GM18858 (cell line): ENCODE results near the gene GNRH2.
"Not testable (repeated sequence)": the region's sequence is repeated elsewhere in the genome, so short reads cannot be mapped to it uniquely, and the experiment has no call there.

Experiments used
- ATAC-seq: cut with Tn5 transposase; IDR thresholded peaks from one replicate; pipeline ENCODE4 v1.9.1; 2021; ENCODE audit not compliant: unreplicated experiment

GNRH2 gene, protein sequence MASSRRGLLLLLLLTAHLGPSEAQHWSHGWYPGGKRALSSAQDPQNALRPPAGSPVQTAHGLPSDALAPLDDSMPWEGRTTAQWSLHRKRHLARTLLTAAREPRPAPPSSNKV

DNA sequence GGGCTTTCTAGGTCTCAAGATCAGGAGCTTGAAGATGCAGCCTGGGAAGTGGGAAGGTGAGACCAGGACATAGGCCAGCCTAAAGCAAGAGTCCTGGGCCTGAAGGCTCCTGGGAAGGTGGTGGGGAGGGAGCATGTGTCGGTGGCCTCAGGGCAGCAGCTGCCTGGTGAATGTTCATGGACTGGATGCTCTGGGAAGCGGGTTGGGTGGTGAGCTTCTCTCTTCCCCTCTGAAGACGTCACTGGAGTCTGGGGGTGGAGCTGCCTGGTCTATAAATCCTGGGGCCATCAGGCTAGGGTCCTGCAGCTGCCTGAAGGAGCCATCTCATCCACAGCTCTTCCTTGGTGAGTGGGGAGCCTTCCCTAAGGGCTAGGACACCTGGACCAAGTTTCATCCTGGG lies at the start of gene GNRH2:
Gene GNRH2, plus strand, starts transcription at position 301 of the 400 bp plus-strand sequence. CDS start 793 bp downstream, outside the sequence.
- ATAC-seq, result no peak

DNA sequence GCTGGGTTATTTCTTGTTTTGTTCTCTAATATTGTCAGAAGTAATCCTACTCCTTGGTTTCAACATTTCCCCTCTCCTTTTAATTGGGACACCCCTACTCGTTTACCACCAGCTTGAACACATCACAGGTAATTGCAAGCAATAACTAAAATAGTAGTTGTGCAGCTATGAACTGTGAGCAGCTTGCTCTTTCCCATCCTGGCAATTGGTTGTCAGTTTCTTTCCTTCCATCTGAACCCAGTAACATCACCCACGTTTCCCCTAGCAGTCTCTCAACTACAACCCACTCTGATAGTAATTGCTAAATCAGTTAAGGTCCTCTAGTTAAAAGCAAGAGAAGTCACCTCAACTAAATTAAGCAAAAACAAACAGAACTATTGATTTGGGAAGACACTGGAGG lies 47.6 kb upstream of the GNRH2 start:
- no peak for ATAC-seq

DNA sequence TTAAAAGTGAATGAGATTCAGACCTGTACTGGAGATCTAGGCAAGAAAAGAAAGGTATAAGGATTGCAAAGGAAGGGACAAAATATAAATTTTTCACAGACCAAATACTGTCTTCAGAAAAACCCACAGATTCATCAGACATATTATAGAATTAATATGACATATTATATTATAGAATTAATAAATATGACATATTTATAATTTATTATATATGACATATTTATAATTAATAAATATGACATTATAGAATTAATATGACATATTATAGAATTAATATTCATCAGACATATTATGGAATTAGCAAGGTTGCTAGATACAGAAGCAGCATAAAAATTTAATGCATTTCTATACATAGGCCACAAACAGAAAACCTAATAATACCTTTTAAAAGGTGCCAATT lies 44.7 kb upstream of the GNRH2 start:
- no peak for ATAC-seq

- no peak for ATAC-seq
Measured at GRCh38 chr20:3000852-3001523, 42.4 kb upstream of the GNRH2 start.

GRCh38 chr20:3003416-3003815 lies 40.0 kb upstream of the GNRH2 start:
- no peak for ATAC-seq

GRCh38 chr20:3010985-3011723 lies 32.3 kb upstream of the GNRH2 start:
- no peak for ATAC-seq

- no peak for ATAC-seq
Measured at GRCh38 chr20:3011752-3012151, 31.7 kb upstream of the GNRH2 start.

- no peak for ATAC-seq
Measured at GRCh38 chr20:3013771-3014170, 29.7 kb upstream of the GNRH2 start.

- no peak for ATAC-seq
Measured at GRCh38 chr20:3014179-3014578, 29.2 kb upstream of the GNRH2 start.

DNA sequence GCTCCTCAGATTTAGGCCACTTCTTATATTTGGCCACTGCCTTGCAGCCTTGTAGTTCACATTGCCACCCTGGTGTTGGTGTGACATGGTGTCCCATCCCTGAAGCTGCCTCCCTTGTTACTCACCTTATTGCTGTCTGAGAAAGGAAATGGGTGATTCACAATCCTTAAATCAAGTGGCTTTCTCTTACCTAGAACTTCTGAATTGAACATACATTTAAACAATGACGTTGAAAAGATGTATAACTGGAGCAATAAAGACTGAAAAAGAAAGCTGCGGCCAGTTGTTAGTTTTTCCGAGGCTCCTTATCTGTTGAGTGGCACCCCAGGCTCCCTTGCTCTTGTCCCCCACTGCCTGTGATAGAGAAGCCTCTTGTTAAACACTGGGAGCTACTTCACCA lies 28.8 kb upstream of the GNRH2 start:
- no peak for ATAC-seq

- not testable (repeated sequence) for ATAC-seq
Measured at GRCh38 chr20:3015302-3015701, 28.1 kb upstream of the GNRH2 start.

DNA sequence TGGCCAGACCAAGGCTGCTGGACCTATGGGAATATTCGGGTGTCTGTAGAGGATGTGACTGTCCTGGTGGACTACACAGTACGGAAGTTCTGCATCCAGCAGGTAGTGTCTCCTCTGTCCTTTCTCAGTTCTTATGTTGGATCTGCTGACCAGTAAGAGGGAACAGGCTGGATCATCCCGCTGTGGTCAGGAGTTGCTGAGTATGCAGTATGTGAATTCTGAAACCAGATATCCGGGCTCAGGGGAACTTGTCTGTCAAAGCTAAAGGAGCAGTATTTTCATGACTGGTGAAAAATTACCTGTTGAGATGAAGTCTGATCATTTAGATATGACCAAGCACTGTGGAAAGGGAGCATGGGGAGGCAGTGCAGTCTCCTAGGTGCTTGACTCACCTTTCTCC lies 22.1 kb upstream of the GNRH2 start:
- no peak for ATAC-seq

DNA sequence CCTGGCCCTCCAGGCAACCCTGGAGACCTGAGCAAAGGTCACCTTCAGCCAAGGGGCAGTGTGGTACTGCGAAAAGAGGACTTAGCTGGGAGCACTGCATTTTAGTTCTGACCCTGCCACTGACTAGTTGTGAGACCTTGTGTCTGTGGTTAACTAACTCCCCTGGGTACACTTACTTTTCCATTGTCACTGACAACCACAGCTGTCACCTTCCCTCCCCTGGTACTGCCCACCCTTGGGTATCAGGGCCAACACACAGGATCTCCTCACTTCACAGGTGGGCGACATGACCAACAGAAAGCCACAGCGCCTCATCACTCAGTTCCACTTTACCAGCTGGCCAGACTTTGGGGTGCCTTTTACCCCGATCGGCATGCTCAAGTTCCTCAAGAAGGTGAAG lies 21.6 kb upstream of the GNRH2 start:
- ATAC-seq, result no peak

DNA sequence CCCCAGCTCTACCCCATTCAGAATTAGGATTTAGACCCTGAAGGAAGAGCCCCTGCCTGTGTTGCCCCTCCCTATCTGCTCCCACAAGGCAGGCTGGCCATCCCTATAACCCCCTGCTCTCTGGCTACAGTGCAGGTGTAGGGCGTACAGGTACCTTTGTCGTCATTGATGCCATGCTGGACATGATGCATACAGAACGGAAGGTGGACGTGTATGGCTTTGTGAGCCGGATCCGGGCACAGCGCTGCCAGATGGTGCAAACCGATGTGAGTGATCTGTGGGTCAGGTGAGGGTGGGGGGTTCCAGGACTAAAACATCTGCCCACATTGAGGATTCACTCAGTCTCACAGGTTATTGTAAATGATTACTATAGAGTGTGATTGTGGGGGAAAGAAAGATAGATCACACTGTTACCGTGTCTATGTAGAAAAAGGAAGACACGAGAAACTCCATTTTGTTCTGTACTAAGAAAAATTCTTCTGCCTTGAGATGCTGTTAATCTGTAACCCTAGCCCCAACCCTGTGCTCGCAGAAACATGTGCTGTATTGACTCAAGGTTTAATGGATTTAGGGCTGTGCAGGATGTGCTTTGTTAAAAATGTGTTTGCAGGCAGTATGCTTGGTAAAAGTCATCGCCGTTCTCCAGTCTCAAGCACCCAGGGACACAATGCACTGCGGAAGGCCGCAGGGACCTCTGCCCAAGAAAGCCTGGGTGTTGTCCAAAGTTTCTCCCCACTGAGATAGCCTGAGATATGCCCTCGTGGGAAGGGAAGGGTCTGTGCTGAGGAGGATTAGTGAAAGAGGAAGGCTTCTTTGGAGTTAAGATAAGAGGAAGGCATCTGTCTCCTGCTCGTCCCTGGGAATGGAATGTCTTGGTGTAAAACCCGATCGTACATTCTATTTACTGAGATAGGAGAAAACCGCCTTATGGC lies 20.6 kb upstream of the GNRH2 start:
- ATAC-seq, result not testable (repeated sequence)

DNA sequence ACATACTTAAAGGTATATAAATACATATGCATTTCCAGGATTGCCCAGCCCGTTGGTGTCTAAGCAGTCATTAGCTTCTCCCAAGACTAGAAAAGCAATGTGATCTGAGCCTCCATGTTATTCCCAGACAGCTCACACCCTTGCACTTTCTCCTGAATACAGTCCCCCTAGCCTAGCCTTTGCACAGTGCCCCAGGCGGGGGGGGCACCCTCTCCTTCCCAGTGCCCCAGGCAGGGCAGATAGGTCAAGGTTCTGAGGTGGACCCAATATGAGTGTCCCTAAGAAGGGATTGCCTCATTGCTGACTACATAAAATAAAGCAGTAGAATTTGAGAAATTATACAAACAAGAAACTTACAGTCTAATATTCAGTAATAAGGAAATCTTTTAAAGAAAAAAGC lies 15.4 kb upstream of the GNRH2 start:
- ATAC-seq, result no peak

GRCh38 chr20:3031524-3032147 lies 11.8 kb upstream of the GNRH2 start:
- ATAC-seq, result no peak

- ATAC-seq, result no peak
Measured at GRCh38 chr20:3032624-3033023, 10.8 kb upstream of the GNRH2 start.

DNA sequence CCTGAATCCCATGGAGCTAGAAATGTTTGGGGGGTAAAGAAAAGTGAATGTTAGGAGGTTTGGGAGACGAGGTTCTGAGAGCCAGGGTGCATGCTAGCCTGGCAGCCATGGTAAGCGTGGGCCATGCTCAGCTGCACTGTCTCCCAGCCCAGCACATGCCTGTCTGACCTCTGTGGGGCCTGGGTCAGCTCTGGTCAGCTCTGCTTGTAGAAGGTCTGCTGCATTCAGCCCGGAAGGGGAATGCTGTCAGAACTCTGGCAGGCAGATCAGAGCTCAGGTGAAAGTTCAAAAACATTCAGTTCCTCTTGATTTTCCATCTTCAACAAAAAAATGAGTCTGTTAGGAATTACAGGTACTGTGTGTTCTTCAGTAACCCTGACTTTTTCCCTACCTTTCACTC lies 5.8 kb upstream of the GNRH2 start:
- ATAC-seq, result no peak

DNA sequence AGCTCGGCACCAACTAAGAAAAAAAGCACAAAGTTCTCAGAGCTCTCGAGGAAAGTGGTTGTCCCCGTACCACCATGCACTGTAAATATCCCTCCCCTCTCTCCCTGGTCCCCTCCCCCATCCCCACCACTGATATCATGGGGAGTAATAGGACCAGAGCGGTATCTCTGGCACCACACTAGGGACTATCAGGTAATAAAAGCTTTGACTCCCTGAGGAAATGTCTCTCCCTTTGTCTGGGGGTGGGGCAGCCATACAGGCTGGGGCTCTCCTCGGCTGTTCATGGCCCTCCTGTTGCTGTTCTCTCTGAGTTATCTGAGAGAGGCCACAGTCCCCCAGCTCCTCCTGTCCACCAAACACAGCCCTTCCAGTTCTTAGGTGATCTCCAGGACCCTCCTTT lies 5.0 kb upstream of the GNRH2 start:
- no peak for ATAC-seq

DNA sequence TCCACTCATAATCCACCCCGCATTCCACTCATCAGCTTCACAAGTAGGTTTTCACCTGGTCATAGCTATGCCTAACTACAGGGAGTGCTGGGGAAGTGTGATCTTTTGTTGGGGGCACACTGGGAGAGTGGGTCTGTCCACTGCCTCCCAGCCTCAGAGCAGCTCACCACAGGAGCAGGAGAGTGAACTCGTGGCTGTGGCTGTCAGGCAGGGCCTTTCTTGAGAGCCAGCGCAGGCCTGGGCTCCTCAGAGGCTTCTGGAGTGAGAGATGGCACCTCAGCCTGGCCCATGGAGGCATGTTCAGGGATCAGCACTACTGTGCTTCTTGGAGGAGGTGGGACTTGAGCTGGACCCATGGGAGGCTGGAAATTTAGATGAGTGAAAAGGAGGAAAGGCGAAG lies 4.0 kb upstream of the GNRH2 start:
- no peak for ATAC-seq

DNA sequence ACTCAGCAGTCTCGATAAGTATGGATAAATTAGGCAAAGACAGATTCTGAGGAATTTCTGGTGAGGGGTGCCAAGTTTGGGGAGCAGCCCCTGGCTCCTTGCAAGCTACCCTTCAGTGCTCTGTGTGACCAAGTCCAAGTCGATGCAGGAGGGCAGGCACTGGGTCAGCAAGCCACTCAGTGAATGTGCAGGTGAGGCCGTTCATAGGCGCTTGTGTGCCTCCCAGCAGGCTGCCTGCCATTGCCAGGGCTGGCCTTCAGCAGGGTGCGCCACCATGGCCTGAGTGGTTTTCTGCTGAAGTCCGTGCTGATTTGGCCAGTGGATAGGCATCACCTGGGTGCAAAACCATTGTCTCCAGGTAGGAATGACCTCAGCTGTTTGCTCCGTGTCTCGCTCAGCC lies 3.3 kb upstream of the GNRH2 start:
- no peak for ATAC-seq
